Body of pancreas (tissue), 4 donors: ENCODE data around the gene VWF.

Source experiments
- CTCF ChIP-seq, 7 experiments: fragments of 450-650 bp in 4 of 7; fragments of 200-600 bp in 3 of 7; sonication (generic) in 3 of 7; IDR thresholded peaks; one replicate each; pipeline ENCODE4 v1.5.1; 2016 to 2019; ENCODE audit warnings: antibody characterized with exemption in 7 of 7
- POLR2A ChIP-seq, 3 donors: fragments of 450-650 bp; IDR thresholded peaks; one replicate each; pipeline ENCODE4 v1.6.1; 2016; ENCODE audit warnings: antibody characterized with exemption in 3 of 3, mild to moderate bottlenecking in 2 of 3

DNA sequence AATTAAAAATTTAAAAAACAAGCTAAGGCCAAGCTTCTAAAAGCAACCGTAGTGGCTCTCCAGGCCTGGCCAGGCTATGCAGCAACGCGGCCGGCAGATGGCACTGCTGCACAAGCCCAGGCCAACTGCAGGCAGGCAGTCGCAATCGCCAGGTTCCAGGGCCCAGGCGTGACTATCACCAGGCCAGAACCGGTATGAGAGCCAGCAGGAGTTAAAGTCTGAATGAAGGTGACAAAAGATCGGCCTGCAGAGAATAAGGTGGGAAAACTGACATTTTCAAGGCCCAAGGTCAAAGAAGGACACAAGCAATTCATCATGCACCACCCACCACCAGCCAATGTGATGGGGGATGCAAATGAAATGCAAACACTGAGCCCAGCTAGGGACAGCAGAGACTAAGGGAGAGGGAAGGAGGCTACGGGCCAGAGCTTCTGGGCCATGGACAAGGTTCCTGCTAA, 135.8 kb downstream of the VWF start:
- TF ChIP-seq CTCF (IDR thresholded peaks at IDR 0.05): peak; percentile 89 to 96 (median 94)
- no peak for TF ChIP-seq POLR2A (IDR thresholded peaks at IDR 0.05)
